Endodermal cell (in vitro differentiated cells): ENCODE measurements around the gene MSX2. TPM values are rescaled to one million over a fixed set of nuclear protein-coding genes. Genes with fewer than 3 reads are reported as not detected.
A peak's percentile ranks its signal among the peaks of the same experiment; 100 is the strongest.

Experiments used
- DNase-seq: peaks from one replicate; pipeline ENCODE4 v3.0.0-alpha.2; 2017
- H3K27ac ChIP-seq: 2 replicates; pipeline ENCODE4 v1.5.1; 2013; ENCODE audit warnings: mild to moderate bottlenecking, low read depth, low read length, moderate library complexity
- H3K27me3 ChIP-seq: 2 replicates; pipeline ENCODE4 v1.6.1; 2013; ENCODE audit warnings: mild to moderate bottlenecking, low read length, moderate library complexity; ENCODE audit not compliant: insufficient read depth, control insufficient read depth, poor library complexity, severe bottlenecking
- H3K36me3 ChIP-seq: 2 replicates; pipeline ENCODE4 v1.7.0; 2013; ENCODE audit warnings: mild to moderate bottlenecking, low read length, moderate library complexity; ENCODE audit not compliant: control insufficient read depth, insufficient read depth
- H3K4me1 ChIP-seq: one replicate; pipeline ENCODE4 v1.7.0; 2013; ENCODE audit warnings: low read length; ENCODE audit not compliant: control insufficient read depth, insufficient read depth
- H3K4me3 ChIP-seq: 2 replicates; pipeline ENCODE4 v1.5.1; 2013; ENCODE audit warnings: mild to moderate bottlenecking, low read length, moderate library complexity
- H3K9ac ChIP-seq: 2 replicates; pipeline ENCODE4 v1.6.1; 2013; ENCODE audit warnings: mild to moderate bottlenecking, low read length, moderate library complexity; ENCODE audit not compliant: poor library complexity, severe bottlenecking; ENCODE audit errors: extremely low read depth
- H3K9me3 ChIP-seq: 2 replicates; pipeline ENCODE4 v1.6.1; 2013; ENCODE audit warnings: mild to moderate bottlenecking, low read length, moderate library complexity; ENCODE audit not compliant: control insufficient read depth
- H3K27ac Mint-ChIP-seq: 2 replicates; pipeline ENCODE4 v1.8.0; 2020; ENCODE audit warnings: mixed read lengths
- H3K27me3 Mint-ChIP-seq: 2 replicates; pipeline ENCODE4 v1.8.0; 2021; ENCODE audit warnings: mild to moderate bottlenecking, mixed read lengths; ENCODE audit not compliant: insufficient read depth
- H3K36me3 Mint-ChIP-seq: 2 replicates; pipeline ENCODE4 v1.8.0; 2020; ENCODE audit warnings: low read depth, mixed read lengths
- H3K4me1 Mint-ChIP-seq: 2 replicates; pipeline ENCODE4 v1.8.0; 2020; ENCODE audit warnings: mixed read lengths
- H3K4me3 Mint-ChIP-seq: 2 replicates; pipeline ENCODE4 v1.8.0; 2020; ENCODE audit warnings: mild to moderate bottlenecking, moderate library complexity, mixed read lengths
- H3K9me3 Mint-ChIP-seq: 2 replicates; pipeline ENCODE4 v1.8.0; 2020; ENCODE audit warnings: mild to moderate bottlenecking, mixed read lengths
- CTCF ChIP-seq: fragments of 200-600 bp; sonication (generic); conservative IDR thresholded peaks from 2 replicates; pipeline ENCODE4 v1.5.0; 2021; ENCODE audit warnings: antibody characterized with exemption, mild to moderate bottlenecking
- WGBS, 2 experiments: methylation state at CpG; one replicate each; pipeline versions ENCODE4 v1.1.5 to v1.1.7; 2013; ENCODE audit warnings: missing lambda C conversion rate in 2 of 2, mixed read lengths in 1 of 2; ENCODE audit not compliant: insufficient coverage in 1 of 2, insufficient read length in 1 of 2; 5-methylcytosine and 5-hydroxymethylcytosine counted together
- total RNA-seq, 2 donors: library from RNA; stranded (reverse); fragmentation: NEBNext Ultra II Directional in 1 of 2; extraction: Animal tissue kit (Norgen Biotek cat#: 25700) in 1 of 2; gene quantifications; 2 replicates in 1 of 2; 3 replicates in 1 of 2; pipeline ENCODE4 v1.2.1, GENCODE V29; 2021

MSX2 gene
- total RNA-seq, 2 donors from 2014 or later, result 4.2 to 20.0 TPM

GRCh38 chr5:174688441-174689354 lies 35.7 kb upstream of the MSX2 start:
- Mint-ChIP-seq H3K27ac (no peak overlapping the region), H3K36me3 (no peaks in the 10 kb centered on the region), H3K4me1 (peaks cover 34% of the 10 kb centered on the region), H3K27me3 (peaks cover 50% of the 10 kb centered on the region), H3K9me3 (no peaks in the 10 kb centered on the region), H3K4me3 (peak overlapping the region; percentile 46)
- no peaks in the 10 kb centered on the region for H3K36me3 ChIP-seq
- peak overlapping the region; percentile 48 for H3K4me3 ChIP-seq
- H3K27me3 ChIP-seq, result peaks cover 43% of the 10 kb centered on the region
- 18 to 20% methylated on average over 27 to 30 of the region's 30 CpGs for WGBS, 2 experiments
- no peaks in the 10 kb centered on the region for H3K9me3 ChIP-seq
- DNase-seq, result peak; percentile 75
- peaks cover 5% of the 10 kb centered on the region for H3K4me1 ChIP-seq
- H3K27ac ChIP-seq, result no peak overlapping the region
- no peak for TF ChIP-seq CTCF
- no peak overlapping the region for H3K9ac ChIP-seq

- TF ChIP-seq CTCF, result no peak
- Mint-ChIP-seq H3K9me3 (no peaks in the 10 kb centered on the region), H3K27me3 (peaks cover 64% of the 10 kb centered on the region), H3K27ac (no peak overlapping the region), H3K36me3 (no peaks in the 10 kb centered on the region), H3K4me3 (no peak overlapping the region), H3K4me1 (peaks cover 46% of the 10 kb centered on the region)
- H3K36me3 ChIP-seq, result no peaks in the 10 kb centered on the region
- peaks cover 5% of the 10 kb centered on the region for H3K4me1 ChIP-seq
- H3K9me3 ChIP-seq, result no peaks in the 10 kb centered on the region
- peak; percentile 63 for DNase-seq
- no peak overlapping the region for H3K4me3 ChIP-seq
- no peak overlapping the region for H3K9ac ChIP-seq
- peaks cover 59% of the 10 kb centered on the region for H3K27me3 ChIP-seq
- 77% methylated on average over 6 to 8 of the region's 8 CpGs for WGBS, 2 experiments
- H3K27ac ChIP-seq, result no peak overlapping the region
Observed at GRCh38 chr5:174690271-174690670, 34.1 kb upstream of the MSX2 start.

GRCh38 chr5:174692381-174692780 lies 32.0 kb upstream of the MSX2 start:
- H3K9ac ChIP-seq, result no peak overlapping the region
- no peaks in the 10 kb centered on the region for H3K9me3 ChIP-seq
- Mint-ChIP-seq H3K27ac (peak overlapping the region; percentile 87), H3K36me3 (no peaks in the 10 kb centered on the region), H3K27me3 (peaks cover 73% of the 10 kb centered on the region), H3K9me3 (no peaks in the 10 kb centered on the region), H3K4me3 (peak overlapping the region; percentile 46), H3K4me1 (peaks cover 46% of the 10 kb centered on the region)
- H3K4me1 ChIP-seq, result peaks cover 5% of the 10 kb centered on the region
- H3K27ac ChIP-seq, result peak overlapping the region; percentile 77
- peak; percentile 63 for DNase-seq
- no peak for TF ChIP-seq CTCF
- H3K4me3 ChIP-seq, result peak overlapping the region; percentile 73
- H3K36me3 ChIP-seq, result no peaks in the 10 kb centered on the region
- WGBS, 2 experiments, result 13 to 14% methylated on average over 9 to 12 of the region's 12 CpGs
- H3K27me3 ChIP-seq, result peaks cover 61% of the 10 kb centered on the region
